ENCODE measurements around the gene ROMO1.
A peak's percentile ranks its signal among the peaks of the same experiment; 100 is the strongest.

The ROMO1 gene

DNA sequence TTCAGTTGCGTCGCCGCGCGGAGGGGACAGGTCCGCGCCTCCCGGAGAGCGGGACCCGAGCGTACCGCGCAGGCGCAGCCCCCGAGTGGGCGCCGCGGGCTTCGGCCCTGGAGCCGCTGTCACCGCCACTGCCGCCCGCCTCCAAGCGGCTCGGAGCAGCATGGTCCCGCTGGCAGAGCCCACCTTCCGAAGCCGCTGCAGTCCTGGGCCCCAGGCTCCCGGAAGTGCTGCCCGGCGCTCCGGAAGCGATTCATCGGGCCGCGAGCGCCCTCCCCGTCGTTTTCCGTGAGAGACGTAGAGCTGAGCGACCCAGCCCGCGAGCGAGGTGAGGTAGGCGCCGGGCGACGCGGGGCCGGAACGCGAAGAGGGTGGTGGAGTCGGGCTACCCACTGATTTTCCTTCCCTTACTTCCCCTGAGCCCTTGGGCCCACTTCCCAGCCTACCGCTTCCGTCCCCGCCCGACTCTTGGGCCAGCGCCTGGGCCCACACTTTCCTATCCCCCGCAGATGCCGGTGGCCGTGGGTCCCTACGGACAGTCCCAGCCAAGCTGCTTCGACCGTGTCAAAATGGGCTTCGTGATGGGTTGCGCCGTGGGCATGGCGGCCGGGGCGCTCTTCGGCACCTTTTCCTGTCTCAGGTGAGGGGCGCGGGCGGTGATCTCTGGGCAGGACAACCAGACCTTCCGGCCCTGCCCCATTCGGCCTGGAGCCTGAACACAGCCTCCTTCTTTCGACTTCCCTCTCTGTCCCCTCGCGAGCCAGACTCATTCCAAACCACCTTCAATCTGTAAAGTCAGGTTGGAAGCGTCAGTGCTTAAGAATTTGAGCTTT lies at the start of gene ROMO1, which contains the start of gene NFS1:
Gene ROMO1, plus strand, starts transcription at position 279 of the 830 bp plus-strand sequence. Its CDS starts 228 bp downstream, at position 507.
Gene NFS1, minus strand, starts transcription at position 226 of the 830 bp plus-strand sequence. Its CDS starts 64 bp downstream, at position 162.
- peak within 1 kb of the TSS; percentile 85 to 97 (median 92) for H3K9ac ChIP-seq
- no peaks in the 10 kb centered on the region for H3K9me3 ChIP-seq (replicated peaks in 1 of 11)
- peaks cover 28 to 46% (median 33%) of the 10 kb centered on the region in 10 experiments for H3K4me1 ChIP-seq
- TF ChIP-seq Cebpa-rat (IDR thresholded peaks at IDR 0.05) = no peak
- H3K4me3 ChIP-seq = peak within 1 kb of the TSS; percentile 73 to 94 (median 82)
- H3K36me3 ChIP-seq = peaks cover 42 to 66% (median 56%) of the 10 kb centered on the region in 11 experiments
- no peaks in the 10 kb centered on the region for H3K27me3 ChIP-seq
- H3K4me2 ChIP-seq = peak within 1 kb of the TSS; percentile 79 to 98 (median 92)
- peaks cover 42 to 49% (median 44%) of the 10 kb centered on the region in 11 experiments; a peak in 21 of 22 replicates for H4K20me1 ChIP-seq
- peak within 1 kb of the TSS; percentile 77 to 93 (median 88) for H3K27ac ChIP-seq

DNA sequence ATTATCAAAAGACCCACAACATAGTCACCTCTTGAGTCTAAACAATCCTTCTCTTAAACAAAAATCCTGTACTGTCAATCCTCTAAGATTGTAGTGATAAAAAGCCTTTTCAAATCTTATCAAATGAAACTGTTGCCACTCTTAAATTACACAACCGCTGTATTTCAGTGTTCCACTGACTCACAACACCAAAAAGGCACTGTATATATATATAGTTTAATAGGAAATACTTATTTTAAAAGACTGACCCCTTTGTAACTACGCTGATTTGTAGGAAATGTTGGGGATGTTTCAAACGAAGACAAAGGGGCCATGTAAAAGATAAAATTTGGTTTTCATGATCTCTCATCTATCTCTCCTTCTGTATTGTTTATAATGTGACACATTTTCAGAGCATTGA lies 48.6 kb upstream of the ROMO1 start:
- no peaks in the 10 kb centered on the region for H3K9me3 ChIP-seq (replicated peaks in 1 of 11)
- H3K36me3 ChIP-seq = peaks cover 53 to 86% (median 79%) of the 10 kb centered on the region in 11 experiments
- TF ChIP-seq Cebpa-rat (IDR thresholded peaks at IDR 0.05) = no peak
- no peak overlapping the region for H3K4me2 ChIP-seq
- H3K27me3 ChIP-seq = no peaks in the 10 kb centered on the region
- no peak overlapping the region for H3K27ac ChIP-seq
- H3K9ac ChIP-seq = no peak overlapping the region
- peaks cover 80 to 100% (median 100%) of the 10 kb centered on the region in 11 experiments for H4K20me1 ChIP-seq
- H3K4me3 ChIP-seq = no peak overlapping the region
- no peaks in the 10 kb centered on the region for H3K4me1 ChIP-seq

DNA sequence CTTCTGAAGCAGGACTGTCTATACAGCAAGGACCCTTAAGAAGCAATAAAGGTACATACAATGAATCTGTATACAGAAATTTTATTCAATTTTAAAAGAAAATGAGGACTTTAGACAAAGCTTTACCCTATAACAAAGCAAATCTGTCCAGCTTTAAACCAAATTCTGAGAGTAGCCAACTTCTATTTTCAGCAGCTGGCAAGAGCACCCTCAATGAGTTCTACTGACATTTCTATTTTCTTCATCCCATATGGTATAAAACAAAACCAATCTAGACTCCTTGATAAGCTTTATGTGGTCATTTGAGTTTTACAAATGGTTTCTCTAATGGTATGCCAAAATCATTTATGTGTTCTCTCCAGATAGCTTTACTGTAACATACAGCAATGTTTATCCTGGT lies 47.2 kb upstream of the ROMO1 start:
- Histone ChIP-seq H3K27ac (no peak overlapping the region), H3K9ac (no peak overlapping the region), H4K20me1 (peaks cover 80 to 100% (median 100%) of the 10 kb centered on the region in 11 experiments), H3K36me3 (peaks cover 60 to 97% (median 83%) of the 10 kb centered on the region in 11 experiments), H3K4me1 (peaks cover 0 to 1% (median 0%) of the 10 kb centered on the region in 10 experiments; a peak in 1 of 20 replicates), H3K27me3 (no peaks in the 10 kb centered on the region), H3K4me2 (no peak overlapping the region), H3K9me3 (replicated peaks in 1 of 11) (no peaks in the 10 kb centered on the region), H3K4me3 (no peak overlapping the region)
- TF ChIP-seq Cebpa-rat (IDR thresholded peaks at IDR 0.05) = no peak

DNA sequence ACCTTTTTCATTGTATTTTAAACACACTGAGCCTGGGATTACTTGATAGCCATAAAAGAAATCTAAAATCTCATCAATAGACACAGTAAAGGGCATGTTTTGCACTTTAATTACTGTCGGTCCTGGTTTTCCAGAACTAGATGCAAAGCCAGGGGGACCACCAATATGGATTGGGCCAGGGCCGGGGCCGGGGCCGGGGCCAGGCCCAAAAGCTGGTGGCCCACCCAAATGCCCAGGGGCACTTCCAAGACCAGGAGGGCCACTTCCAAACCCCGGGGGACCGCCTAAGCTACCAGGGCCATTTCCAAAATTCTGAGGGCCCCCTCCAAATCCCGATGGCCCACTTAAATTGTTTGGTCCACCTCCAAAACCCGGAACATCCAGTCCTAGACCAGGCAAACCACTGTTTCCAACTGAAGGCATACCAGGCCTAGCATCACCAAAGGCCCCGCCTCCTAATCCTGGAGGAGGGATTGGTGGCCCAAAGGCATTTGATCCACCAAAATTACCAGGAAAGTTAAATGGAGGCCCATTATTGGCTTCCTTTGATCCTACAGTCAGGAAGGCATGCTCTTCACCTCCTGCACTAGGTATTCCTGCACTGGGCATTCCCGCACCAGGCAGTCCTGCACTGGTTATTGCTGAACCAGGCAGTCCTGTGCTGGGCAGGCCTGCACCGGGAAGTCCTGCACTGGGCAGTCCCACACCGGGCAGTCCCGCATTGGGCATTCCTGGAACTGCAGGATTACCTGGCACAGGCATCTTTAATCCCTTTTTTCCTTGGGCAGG lies 46.4 kb upstream of the ROMO1 start:
- H3K4me1 ChIP-seq = peaks cover 0 to 10% (median 2%) of the 10 kb centered on the region in 10 experiments; a peak in 5 of 20 replicates
- no peak overlapping the region for H3K4me2 ChIP-seq
- no peak overlapping the region for H3K4me3 ChIP-seq
- H3K36me3 ChIP-seq = peaks cover 68 to 98% (median 88%) of the 10 kb centered on the region in 11 experiments
- no peaks in the 10 kb centered on the region for H3K9me3 ChIP-seq (replicated peaks in 1 of 11)
- H3K27me3 ChIP-seq = no peaks in the 10 kb centered on the region
- H4K20me1 ChIP-seq = peaks cover 80 to 100% (median 100%) of the 10 kb centered on the region in 11 experiments
- H3K27ac ChIP-seq = no peak overlapping the region
- H3K9ac ChIP-seq = no peak overlapping the region
- TF ChIP-seq Cebpa-rat (IDR thresholded peaks at IDR 0.05) = no peak

DNA sequence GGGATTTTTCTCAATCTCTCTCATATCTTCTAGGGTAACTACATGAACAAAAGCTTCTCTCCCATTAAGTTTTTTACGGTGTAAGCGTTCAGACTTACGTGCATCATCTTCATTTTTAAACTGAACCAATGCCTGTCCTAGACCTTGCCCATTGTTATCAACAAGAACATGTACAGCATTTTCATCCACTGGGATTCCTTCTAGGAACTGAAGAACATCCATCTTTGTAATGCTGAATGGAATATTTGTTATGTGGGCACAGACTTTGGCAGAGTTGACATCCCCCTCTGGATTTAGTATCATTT lies 45.8 kb upstream of the ROMO1 start:
- Histone ChIP-seq H3K27me3 (no peaks in the 10 kb centered on the region), H3K36me3 (peaks cover 68 to 98% (median 88%) of the 10 kb centered on the region in 11 experiments), H3K27ac (no peak overlapping the region), H3K9me3 (replicated peaks in 1 of 11) (no peaks in the 10 kb centered on the region), H3K4me3 (no peak overlapping the region), H3K9ac (no peak overlapping the region), H3K4me1 (peaks cover 0 to 14% (median 3%) of the 10 kb centered on the region in 10 experiments; a peak in 5 of 20 replicates), H3K4me2 (no peak overlapping the region), H4K20me1 (peaks cover 83 to 100% (median 100%) of the 10 kb centered on the region in 11 experiments)
- no peak for TF ChIP-seq Cebpa-rat (IDR thresholded peaks at IDR 0.05)

DNA sequence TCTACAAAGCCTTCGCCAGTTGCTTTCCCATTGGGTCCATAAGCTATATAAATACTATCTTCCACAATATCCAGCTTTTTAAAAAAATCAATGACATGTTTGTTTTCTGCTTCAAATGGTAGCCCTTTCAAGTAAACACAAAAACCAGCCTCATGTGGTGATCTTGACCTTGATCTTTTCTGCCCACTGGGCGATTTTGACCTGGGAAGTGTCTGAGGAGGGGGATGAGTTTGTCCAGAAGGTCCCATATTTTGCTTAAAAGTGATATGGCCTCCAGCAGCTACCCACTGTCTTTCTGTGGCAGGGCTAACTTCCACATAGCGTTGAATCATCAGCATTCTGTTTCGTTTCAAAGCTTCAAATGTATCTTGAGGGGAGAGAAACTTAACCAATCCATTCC lies 45.3 kb upstream of the ROMO1 start:
- H3K36me3 ChIP-seq = peaks cover 68 to 98% (median 85%) of the 10 kb centered on the region in 11 experiments
- no peaks in the 10 kb centered on the region for H3K9me3 ChIP-seq (replicated peaks in 1 of 11)
- no peak for TF ChIP-seq Cebpa-rat (IDR thresholded peaks at IDR 0.05)

DNA sequence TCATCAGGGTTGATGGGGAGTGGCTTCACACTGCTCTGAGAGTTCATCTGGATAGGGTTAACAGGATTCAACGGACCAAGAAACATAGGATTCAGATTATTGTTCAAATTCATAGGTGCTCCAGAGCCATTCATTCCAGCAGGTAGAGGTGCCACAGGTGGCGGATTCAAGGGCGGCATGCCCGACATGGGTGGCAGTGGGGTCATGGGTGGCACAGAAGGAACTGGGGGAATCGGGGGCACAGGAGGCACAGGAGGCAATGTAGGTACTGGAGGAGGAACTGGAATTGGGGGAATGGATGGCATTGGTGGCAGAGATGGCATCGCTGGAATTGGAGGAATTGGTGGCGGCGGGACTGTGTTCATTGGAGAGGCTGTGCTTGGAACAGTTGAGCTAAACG lies 44.8 kb upstream of the ROMO1 start:
- no peak overlapping the region for H3K9ac ChIP-seq
- H3K27ac ChIP-seq = no peak overlapping the region
- H3K9me3 ChIP-seq (replicated peaks in 1 of 11) = no peaks in the 10 kb centered on the region
- H3K4me3 ChIP-seq = no peak overlapping the region
- H3K4me2 ChIP-seq = no peak overlapping the region
- no peaks in the 10 kb centered on the region for H3K27me3 ChIP-seq
- peaks cover 63 to 98% (median 84%) of the 10 kb centered on the region in 11 experiments for H3K36me3 ChIP-seq
- peaks cover 0 to 24% (median 4%) of the 10 kb centered on the region in 10 experiments; a peak in 5 of 20 replicates for H3K4me1 ChIP-seq
- TF ChIP-seq Cebpa-rat (IDR thresholded peaks at IDR 0.05) = no peak
- peaks cover 83 to 100% (median 100%) of the 10 kb centered on the region in 11 experiments for H4K20me1 ChIP-seq

More for the DNA sequence above, 45.3 kb upstream of the ROMO1 start:
- no peaks in the 10 kb centered on the region for H3K27me3 ChIP-seq
- H4K20me1 ChIP-seq = peaks cover 83 to 100% (median 100%) of the 10 kb centered on the region in 11 experiments
- H3K4me1 ChIP-seq = peaks cover 0 to 19% (median 4%) of the 10 kb centered on the region in 10 experiments; a peak in 5 of 20 replicates
- no peak overlapping the region for H3K9ac ChIP-seq
- no peak overlapping the region for H3K4me2 ChIP-seq
- H3K27ac ChIP-seq = no peak overlapping the region
- no peak overlapping the region for H3K4me3 ChIP-seq

DNA sequence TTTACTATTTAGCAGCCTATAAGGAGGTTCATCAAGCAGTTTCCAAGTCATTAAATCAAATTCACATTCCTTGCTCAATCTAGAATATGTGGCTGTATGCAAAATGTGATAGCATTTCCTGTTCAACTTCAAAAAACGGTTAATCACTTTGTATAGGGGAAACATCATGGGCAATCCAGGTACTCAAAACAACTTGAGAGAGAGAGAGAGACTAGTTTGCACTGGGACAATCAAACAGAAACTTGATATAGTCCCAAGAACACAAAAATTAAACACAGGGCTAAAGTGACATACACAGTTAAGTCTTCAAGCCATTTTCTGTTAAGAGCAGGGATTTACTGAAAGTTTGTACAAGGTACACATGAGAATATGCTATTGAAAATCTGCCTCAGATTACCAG lies 41.9 kb upstream of the ROMO1 start:
- H3K36me3 ChIP-seq = peaks cover 47 to 84% (median 65%) of the 10 kb centered on the region in 11 experiments
- no peak for TF ChIP-seq Cebpa-rat (IDR thresholded peaks at IDR 0.05)

More for the DNA sequence above, 41.9 kb upstream of the ROMO1 start:
- Histone ChIP-seq H3K9me3 (replicated peaks in 1 of 11) (peaks cover 0 to 4% (median 0%) of the 10 kb centered on the region in 11 experiments; a peak in 1 of 22 replicates), H3K9ac (no peak overlapping the region), H3K4me2 (peak overlapping the region in 3 of 11 experiments; percentile 1 to 36 (median 1); a peak in 2 of 22 replicates), H3K27ac (no peak overlapping the region; a peak in 1 of 22 replicates), H3K4me3 (no peak overlapping the region), H3K27me3 (no peaks in the 10 kb centered on the region), H3K4me1 (peaks cover 22 to 52% (median 29%) of the 10 kb centered on the region in 10 experiments), H4K20me1 (peaks cover 95 to 100% (median 100%) of the 10 kb centered on the region in 11 experiments)
